KMS-11 (cell line): ENCODE results near the gene CHST13.

ENCODE experiments used
- H2AFZ ChIP-seq: fragments of 200-600 bp; sonication (generic); 2 replicates; pipeline ENCODE4 v1.6.1; 2016; ENCODE audit warnings: antibody characterized with exemption, mixed run types, low read depth
- H3K27ac ChIP-seq: fragments of 200-600 bp; sonication (generic); 2 replicates; pipeline ENCODE4 v1.6.1; 2016; ENCODE audit warnings: mild to moderate bottlenecking, mixed run types
- H3K27me3 ChIP-seq: fragments of 200-600 bp; sonication (generic); 2 replicates; pipeline ENCODE4 v1.6.1; 2017; ENCODE audit warnings: mild to moderate bottlenecking, low read depth, mixed run types, moderate library complexity; ENCODE audit not compliant: insufficient read depth
- H3K36me3 ChIP-seq: fragments of 200-600 bp; sonication (generic); 2 replicates; pipeline ENCODE4 v1.6.1; 2017; ENCODE audit warnings: mild to moderate bottlenecking, mixed run types; ENCODE audit not compliant: insufficient read depth
- H3K4me1 ChIP-seq: fragments of 200-600 bp; sonication (generic); 2 replicates; pipeline ENCODE4 v1.6.1; 2016; ENCODE audit warnings: mild to moderate bottlenecking, low read depth, mixed run types; ENCODE audit not compliant: poor library complexity, severe bottlenecking
- H3K4me2 ChIP-seq: fragments of 200-600 bp; sonication (generic); 2 replicates; pipeline ENCODE4 v1.7.0; 2016; ENCODE audit warnings: mild to moderate bottlenecking, mixed run types
- H3K4me3 ChIP-seq: fragments of 200-600 bp; sonication (generic); IDR thresholded peaks from 2 replicates; pipeline ENCODE4 v1.6.1; 2017; ENCODE audit warnings: low read depth, low read length, mixed read lengths; ENCODE audit not compliant: insufficient read depth
- H3K79me2 ChIP-seq: fragments of 200-600 bp; sonication (generic); 2 replicates; pipeline ENCODE4 v1.6.1; 2016; ENCODE audit warnings: low read depth, mixed run types; ENCODE audit not compliant: insufficient read depth
- H3K9ac ChIP-seq: fragments of 200-600 bp; sonication (generic); 2 replicates; pipeline ENCODE4 v1.6.1; 2016; ENCODE audit warnings: mild to moderate bottlenecking, mixed run types
- H4K20me1 ChIP-seq: fragments of 200-600 bp; sonication (generic); 2 replicates; pipeline ENCODE4 v1.6.1; 2016; ENCODE audit warnings: mild to moderate bottlenecking, mixed run types; ENCODE audit not compliant: insufficient read depth
- CTCF ChIP-seq: fragments of 200-600 bp; sonication (generic); conservative IDR thresholded peaks from 2 replicates; pipeline ENCODE4 v1.6.1; 2017; ENCODE audit warnings: low read depth, mild to moderate bottlenecking, antibody characterized with exemption, low read length, moderate library complexity, mixed read lengths

Gene CHST13

GRCh38 chr3:126536126-126536525 lies 12.2 kb downstream of the CHST13 start:
- Histone ChIP-seq H3K4me1 (no peaks in the 10 kb centered on the region), H3K36me3 (no peaks in the 10 kb centered on the region), H3K4me3 (no peak overlapping the region), H3K79me2 (no peaks in the 10 kb centered on the region), H4K20me1 (no peaks in the 10 kb centered on the region), H3K9ac (no peak overlapping the region), H3K27ac (no peak overlapping the region), H3K27me3 (peaks cover 5% of the 10 kb centered on the region; the same call in 1 of the 2 replicates), H2AFZ (no peak overlapping the region), H3K4me2 (no peak overlapping the region)
- TF ChIP-seq CTCF = no peak

DNA sequence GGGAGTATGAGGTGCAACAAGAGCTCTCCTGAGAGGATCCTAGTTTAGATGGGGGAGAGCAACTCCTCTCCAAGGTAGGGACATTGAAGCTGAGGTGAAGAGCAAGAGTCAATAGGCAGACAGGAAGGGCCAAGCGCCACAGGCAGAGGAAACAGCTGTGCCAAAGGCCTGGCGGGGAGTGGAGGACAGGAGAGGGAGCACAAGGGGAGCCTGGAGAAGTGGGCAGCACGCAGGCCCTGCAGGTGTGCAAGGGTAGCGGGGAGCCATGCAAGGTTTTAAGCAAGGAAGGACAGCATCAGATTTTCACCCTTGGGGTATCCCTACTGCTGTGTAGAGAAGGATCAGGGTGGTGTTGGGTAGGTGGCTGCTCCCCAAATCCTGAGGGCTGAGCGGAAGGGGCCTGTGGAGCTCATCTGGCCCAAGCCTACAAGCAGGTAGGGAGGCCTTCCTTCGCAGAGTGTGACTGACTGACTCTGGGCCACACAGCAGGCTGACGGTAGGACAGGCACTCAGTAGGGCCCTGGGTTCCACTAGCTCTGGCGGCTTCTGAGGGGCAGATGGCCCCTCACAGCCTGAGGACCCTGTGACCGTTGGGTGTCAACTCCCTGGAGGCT lies 13.3 kb downstream of the CHST13 start:
- H3K4me2 ChIP-seq = no peak overlapping the region
- peaks cover 2% of the 10 kb centered on the region; the same call in 1 of the 2 replicates for H3K27me3 ChIP-seq
- no peak overlapping the region for H2AFZ ChIP-seq
- H3K4me1 ChIP-seq = no peaks in the 10 kb centered on the region
- H3K79me2 ChIP-seq = no peaks in the 10 kb centered on the region
- no peak overlapping the region for H3K27ac ChIP-seq
- H4K20me1 ChIP-seq = no peaks in the 10 kb centered on the region
- H3K9ac ChIP-seq = no peak overlapping the region
- H3K36me3 ChIP-seq = no peaks in the 10 kb centered on the region
- H3K4me3 ChIP-seq = no peak overlapping the region
- no peak for TF ChIP-seq CTCF

- Histone ChIP-seq H2AFZ (no peak overlapping the region), H3K27me3 (no peaks in the 10 kb centered on the region; the same call in 1 of the 2 replicates)
- TF ChIP-seq CTCF = no peak
Measured at GRCh38 chr3:126537730-126538281, 13.9 kb downstream of the CHST13 start.

DNA sequence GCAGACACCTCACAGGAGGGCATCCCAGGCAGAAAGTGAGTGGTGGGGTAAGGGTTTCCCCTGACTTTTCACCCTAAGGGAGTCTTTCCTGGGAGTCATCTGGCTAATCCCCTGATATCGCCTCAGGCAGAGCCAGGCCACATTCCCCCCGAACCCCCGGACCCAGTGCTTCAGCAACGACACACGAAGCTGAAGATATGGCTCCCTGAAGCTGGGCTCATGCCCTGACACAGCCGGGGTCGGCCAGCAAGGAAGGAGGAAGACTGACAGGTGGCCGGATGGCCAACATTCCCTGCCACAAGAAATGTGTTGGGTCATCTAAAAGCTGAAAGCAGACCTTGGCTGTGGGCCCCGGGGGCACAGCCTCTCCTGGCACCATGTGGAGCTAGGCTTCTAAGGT lies 14.4 kb downstream of the CHST13 start:
- no peak overlapping the region for H3K4me2 ChIP-seq
- no peak for TF ChIP-seq CTCF
- H3K4me1 ChIP-seq = no peaks in the 10 kb centered on the region
- H4K20me1 ChIP-seq = no peaks in the 10 kb centered on the region
- H3K9ac ChIP-seq = no peak overlapping the region
- H3K36me3 ChIP-seq = no peaks in the 10 kb centered on the region
- H3K27ac ChIP-seq = no peak overlapping the region
- no peaks in the 10 kb centered on the region for H3K79me2 ChIP-seq
- no peak overlapping the region for H3K4me3 ChIP-seq
- no peaks in the 10 kb centered on the region; the same call in 1 of the 2 replicates for H3K27me3 ChIP-seq
- H2AFZ ChIP-seq = no peak overlapping the region

More at GRCh38 chr3:126537730-126538281, 13.9 kb downstream of the CHST13 start:
- Histone ChIP-seq H3K79me2 (no peaks in the 10 kb centered on the region), H3K4me1 (no peaks in the 10 kb centered on the region), H3K4me3 (no peak overlapping the region), H4K20me1 (no peaks in the 10 kb centered on the region), H3K9ac (no peak overlapping the region), H3K4me2 (no peak overlapping the region), H3K36me3 (no peaks in the 10 kb centered on the region), H3K27ac (no peak overlapping the region)
